GM12891 (cell line): ENCODE data around the gene ABTB2.

Source experiments
- PAX5 ChIP-seq: IDR thresholded peaks from 2 replicates; pipeline ENCODE4 v1.6.1; 2011; ENCODE audit warnings: low read length, moderate library complexity, mild to moderate bottlenecking; ENCODE audit not compliant: insufficient read depth, severe bottlenecking
- POLR2A ChIP-seq: IDR thresholded peaks from 2 replicates; pipeline ENCODE4 v1.6.1; 2011; ENCODE audit warnings: low read depth, low read length, control low read depth
- POLR2AphosphoS5 ChIP-seq: IDR thresholded peaks from 2 replicates; pipeline ENCODE4 v1.6.1; 2011; ENCODE audit warnings: low read depth, low read length, control low read depth
- POU2F2 ChIP-seq: IDR thresholded peaks from 2 replicates; pipeline ENCODE4 v1.6.1; 2011; ENCODE audit warnings: low read depth, mild to moderate bottlenecking, control low read depth, low read length, moderate library complexity
- SPI1 ChIP-seq: IDR thresholded peaks from 2 replicates; pipeline ENCODE4 v1.6.1; 2011; ENCODE audit warnings: low read depth, low read length, control low read depth
- TAF1 ChIP-seq: IDR thresholded peaks from 2 replicates; pipeline ENCODE4 v1.6.1; 2011; ENCODE audit warnings: low read depth, low read length, control low read depth

- no peak for TF ChIP-seq POLR2A
- TF ChIP-seq TAF1, result no peak
- TF ChIP-seq POU2F2, result no peak
- TF ChIP-seq POLR2AphosphoS5, result no peak
- TF ChIP-seq SPI1, result no peak
- no peak for TF ChIP-seq PAX5
Measured at GRCh38 chr11:34155057-34155756, 202.6 kb downstream of the ABTB2 start.
